GM21528 (cell line): Measurements from ENCODE around the gene RRN3.
"Not testable (repeated sequence)": the region's sequence is repeated elsewhere in the genome, so short reads cannot be mapped to it uniquely, and the experiment has no call there.

Experiments
- ATAC-seq: cut with Tn5 transposase; IDR thresholded peaks from one replicate; pipeline ENCODE4 v1.9.1; 2021; ENCODE audit warnings: mild to moderate bottlenecking, moderate library complexity; ENCODE audit not compliant: unreplicated experiment, low FRiP score

The RRN3 gene

DNA sequence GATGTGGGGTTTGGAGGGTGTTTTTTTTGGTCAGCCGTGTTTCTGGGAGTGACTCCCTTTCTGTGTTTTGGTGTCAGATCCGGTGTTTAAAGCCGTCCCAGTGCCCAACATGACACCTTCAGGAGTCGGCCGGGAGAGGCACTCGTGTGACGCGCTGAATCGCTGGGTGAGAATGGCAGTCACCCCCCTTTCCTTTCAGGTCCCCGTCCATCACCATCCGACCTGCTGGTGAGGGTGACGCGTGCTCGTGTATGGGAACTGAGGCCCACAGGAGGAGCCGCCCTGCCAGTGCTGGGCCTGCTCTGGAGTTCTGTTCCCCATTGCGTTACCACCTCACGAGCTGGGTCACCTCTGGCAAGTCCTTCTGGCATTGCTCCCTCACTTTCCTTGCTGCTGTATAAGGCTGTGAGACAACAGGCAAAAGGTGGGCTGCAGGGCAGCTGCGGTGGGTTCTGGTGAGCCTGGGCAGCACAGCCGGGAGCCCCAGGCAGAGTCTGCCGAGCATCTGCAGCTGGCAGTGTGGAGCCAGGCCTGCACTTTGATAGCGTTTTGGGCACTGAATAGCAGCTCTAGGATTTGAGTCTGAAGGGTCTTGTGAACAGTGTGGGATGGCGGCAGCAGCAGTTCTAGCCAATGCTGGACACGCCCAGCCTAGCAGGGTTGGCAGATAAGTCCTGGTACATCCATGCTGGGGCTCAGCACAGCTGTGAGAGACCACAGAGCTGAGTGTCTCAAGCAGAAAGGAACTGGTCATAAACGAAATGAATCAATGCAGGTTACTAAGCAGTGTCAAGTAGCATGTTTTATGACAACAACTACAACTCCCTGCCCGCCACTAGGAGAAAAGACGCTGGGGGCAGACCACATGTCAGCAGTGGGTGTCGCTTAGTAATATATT lies 65.0 kb downstream of the RRN3 start:
- ATAC-seq, result not testable (repeated sequence)

DNA sequence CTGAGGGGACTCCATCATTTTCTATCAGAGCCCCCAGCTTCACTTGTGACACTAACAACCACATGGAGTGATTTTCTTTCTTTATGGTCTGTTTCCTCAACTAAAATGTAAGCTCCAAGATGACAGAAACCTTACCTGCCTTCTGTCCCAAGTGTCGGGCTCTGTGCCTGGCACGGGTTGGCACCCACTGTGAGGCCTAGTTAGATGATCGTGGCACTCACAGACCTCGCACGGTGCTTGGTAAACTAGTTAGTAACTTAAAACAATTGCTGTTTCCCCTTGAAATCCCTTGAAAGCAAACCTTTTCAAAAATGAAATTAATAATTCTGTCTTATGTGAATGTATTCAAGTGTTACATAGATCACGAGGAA lies 65.7 kb downstream of the RRN3 start:
- not testable (repeated sequence) for ATAC-seq

DNA sequence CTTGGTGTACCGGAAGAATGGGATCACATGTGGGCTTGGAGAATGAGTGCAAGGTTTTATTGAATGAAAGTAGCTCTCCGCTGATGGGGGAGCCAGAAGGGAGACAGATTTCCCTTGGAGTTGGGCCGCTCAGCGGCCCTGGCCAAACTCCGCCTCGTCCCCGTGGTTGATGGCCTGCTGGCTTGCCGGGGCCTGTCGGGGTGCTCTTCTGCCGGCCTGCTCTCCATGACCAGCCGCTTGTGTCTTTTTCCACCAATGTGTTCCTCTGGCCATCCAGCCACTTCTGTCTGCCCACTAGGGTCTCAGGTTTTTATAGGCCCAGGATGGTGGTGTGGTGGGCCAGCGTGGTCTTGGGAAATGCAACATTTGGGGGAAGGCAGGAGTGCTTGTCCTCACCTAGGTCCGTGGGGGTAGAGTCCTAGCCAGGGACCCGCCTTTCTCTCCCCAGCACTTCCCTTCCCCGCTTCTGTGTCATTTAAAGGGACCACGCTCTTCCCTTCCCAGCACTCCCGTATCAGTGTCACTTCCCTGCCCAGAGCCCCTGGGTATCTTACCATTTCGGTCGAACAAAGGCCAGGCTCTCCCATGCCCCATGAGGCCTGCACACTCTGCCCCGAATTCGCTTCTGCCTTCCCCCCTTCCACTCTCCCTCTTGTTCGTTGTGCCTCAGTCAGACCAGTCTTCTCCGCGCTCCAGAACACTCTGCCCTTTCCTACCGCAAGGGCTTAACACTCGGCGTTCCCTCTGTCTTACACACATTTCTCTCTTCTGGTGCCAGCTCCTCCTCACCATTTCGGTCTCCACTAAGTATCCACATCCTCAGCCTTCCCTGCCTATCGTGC lies 66.3 kb downstream of the RRN3 start:
- ATAC-seq, result not testable (repeated sequence)

DNA sequence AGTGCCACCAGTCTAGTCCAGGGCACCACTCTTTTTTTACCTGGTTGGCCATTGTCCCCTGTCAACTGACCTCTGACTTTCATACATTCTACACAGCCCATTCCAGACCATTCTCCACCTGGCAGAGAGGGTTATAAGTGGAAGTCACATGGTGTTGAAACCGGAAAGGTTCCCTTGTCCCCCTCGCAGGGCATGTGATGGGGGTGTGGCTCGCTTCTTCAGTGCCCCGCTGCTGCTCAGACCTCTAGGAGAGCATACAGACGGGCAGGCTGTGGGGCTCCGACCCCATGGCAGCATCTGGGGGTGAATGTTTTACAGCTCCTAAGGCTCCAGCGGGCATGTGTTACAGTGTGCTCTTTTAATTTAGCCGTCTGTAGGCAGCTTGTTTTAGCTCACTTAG lies 67.0 kb downstream of the RRN3 start:
- not testable (repeated sequence) for ATAC-seq

DNA sequence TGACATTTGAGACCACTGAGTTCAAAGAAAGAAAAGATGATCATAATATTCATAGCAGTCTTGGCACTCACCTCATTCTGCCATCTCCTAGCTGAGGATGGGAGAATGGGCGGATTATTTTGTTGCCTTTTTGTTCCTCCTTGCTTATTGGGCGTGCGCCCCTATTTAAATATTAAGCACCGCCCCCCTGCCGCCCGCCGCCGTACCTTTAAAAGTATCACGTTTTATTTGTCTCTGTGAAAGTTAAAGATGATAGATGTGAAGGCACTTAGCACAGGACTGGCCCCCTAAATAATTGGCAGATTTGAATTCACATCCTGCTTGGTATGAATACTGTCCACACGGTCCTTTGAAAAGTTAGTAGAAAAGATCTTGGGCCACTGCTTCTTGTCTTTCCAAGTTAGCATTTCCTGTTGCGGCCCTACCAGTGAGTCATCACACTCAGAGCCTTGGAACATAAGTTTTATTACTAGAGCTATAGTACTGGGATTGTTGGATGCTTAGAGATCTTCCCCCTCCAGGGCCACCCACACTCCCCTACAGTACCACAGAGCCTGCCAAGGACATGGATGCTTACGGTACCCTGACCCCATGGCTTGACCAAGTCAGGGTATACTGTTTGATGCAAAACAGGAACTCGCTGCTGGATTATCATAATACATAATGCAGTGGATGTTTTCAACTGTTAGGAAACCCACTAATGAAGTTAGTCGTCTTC lies 68.7 kb downstream of the RRN3 start:
- not testable (repeated sequence) for ATAC-seq

DNA sequence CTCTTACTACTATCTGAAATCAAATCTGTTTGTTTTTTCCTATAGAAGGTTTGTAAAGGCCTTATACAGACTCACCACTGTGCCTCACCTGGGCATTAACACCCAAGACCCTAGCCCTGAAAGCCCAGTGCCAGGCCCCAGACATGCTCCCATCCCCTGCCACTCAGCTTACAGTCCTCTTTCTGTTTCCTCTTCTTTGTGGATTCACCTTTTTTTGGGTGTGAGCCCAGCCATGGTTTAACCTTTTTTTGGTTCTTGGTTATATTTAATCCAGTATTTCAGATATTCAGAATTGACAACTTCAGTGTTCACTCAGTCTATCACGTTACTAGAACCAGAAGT lies 69.2 kb downstream of the RRN3 start:
- not testable (repeated sequence) for ATAC-seq

DNA sequence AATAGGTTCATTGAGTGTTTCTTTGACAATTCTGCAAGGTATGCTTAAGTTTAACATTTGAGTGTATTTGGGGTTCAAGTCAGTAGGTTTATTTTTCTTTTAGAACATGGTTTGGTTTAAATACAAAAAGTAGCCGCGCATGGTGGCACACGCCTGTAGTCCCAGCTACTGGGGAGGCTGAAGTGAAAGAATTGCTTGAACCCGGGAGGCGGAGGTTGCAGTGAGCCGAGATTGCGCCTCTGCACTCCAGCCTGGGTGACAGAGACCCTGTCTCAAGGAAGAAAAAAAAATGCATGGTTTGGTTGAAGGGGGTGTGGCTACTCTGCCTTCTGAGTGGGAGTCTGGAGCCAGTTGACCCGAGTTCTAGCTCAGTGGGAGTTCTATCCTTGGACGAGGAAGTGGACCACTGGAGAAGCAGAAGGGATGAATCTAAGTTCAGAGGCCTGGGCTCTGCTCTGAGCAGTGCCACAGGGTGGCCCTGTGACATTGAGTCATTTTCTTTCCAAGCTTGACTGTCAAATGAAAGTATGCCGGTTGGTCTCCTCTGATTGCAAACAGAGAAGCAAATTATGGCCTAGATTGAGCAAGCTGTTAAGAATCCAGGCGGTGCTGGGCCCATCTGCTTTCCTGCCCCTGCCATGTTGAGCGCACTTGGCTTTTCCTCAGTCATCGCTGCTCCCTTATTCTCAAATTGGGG lies 70.5 kb downstream of the RRN3 start:
- not testable (repeated sequence) for ATAC-seq

DNA sequence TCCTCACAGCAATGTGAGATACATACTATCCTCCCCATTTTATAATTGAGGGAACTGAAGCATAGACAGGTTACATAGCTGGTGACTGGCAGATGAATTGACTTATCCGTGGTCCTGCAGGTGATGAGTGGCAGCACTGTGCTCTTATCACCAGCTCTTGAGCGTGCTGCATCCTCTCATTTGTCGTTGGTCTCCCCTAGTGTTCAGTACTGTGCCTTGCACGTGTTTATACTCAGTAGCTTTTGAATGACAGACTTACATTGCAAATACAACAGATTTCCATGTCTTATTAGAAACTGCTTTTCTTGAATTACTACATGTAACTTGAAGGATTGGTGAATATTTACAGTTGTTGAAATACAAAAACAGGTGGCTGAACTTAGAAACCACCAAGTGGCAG lies 71.9 kb downstream of the RRN3 start:
- ATAC-seq, result not testable (repeated sequence)

DNA sequence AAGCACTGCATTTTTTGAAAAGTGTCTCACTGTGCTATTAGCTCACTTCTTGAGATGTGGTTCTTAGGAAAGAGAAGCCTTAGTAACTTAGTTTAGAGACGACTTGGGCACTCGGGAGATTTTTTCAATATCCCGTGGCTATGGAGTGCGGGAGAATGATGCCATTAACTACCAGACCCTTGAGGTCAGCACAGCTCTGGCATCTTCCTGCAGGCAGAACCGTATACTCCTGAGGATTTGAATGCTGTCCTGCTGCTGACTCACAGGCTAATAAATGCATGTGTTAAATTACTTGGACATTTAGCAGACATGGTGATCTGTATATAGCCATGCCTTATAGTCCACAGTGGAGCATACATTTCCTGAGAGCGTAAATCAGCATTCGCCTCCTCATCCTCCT lies 72.6 kb downstream of the RRN3 start:
- ATAC-seq, result not testable (repeated sequence)

DNA sequence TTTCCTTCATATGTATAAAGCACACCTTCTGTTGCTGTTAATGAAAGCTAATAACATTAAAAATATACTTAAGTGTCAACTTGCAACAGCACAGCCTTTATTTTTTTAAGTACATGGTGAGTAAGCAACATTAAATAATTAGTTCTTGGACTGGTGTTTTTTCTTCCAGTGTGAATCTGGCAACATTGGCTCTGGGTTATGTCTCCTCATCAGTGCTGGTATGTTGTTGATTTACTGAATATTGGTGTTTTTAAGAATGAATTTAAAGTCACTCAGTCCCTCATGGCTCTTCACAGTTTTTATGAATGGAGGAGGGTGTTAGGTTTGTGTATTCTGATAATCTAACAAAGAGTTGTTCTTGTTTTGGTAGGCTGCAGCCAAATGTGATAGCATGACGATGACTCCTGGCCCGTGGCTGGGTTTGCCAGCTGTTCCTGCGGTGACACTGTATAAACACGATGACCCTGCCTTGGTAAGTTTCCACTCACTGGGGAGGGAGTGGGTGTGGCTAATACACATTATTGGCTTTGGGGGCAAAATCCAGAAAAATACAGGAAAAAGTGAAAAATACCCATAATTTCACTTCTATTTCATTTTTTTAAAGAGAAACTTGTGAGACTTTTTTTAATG lies 77.0 kb downstream of the RRN3 start:
- not testable (repeated sequence) for ATAC-seq

DNA sequence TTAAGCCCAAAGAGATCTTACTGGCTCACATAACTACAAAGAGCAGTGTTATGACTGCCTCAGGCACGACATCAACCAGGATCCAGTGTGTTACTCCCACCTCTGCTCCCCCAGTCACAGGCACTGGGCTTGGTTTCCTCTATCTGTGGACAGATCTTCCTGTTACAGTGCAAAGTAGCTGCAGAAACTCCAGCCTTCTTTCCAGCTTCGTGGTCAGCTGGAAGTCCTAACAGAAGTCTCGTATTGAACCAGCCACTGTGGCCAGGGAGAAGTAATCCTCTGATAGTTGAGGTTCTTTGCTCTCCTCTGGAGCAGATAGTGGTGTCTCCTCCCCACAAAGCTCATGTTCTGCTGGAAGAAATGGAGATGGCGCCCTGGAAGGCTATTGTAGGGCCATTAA lies 77.7 kb downstream of the RRN3 start:
- not testable (repeated sequence) for ATAC-seq

DNA sequence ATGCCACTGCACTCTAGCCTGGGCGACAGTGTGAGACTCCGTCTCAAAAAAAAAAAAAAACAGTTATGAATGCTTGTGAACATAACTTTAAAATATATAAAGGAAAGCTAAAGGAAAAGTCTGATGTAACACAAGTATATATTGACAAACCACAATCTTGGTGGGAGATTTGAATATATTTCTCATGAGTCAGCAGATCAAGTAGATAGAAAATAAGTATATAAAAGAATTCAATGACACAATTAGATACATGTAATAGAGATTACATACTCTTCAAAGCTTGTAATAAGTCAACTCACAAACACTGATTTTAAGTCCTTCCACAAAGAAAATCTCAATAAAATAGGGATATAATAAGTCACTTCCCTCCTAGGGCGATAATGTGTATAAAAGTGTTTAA lies 78.4 kb downstream of the RRN3 start:
- not testable (repeated sequence) for ATAC-seq

DNA sequence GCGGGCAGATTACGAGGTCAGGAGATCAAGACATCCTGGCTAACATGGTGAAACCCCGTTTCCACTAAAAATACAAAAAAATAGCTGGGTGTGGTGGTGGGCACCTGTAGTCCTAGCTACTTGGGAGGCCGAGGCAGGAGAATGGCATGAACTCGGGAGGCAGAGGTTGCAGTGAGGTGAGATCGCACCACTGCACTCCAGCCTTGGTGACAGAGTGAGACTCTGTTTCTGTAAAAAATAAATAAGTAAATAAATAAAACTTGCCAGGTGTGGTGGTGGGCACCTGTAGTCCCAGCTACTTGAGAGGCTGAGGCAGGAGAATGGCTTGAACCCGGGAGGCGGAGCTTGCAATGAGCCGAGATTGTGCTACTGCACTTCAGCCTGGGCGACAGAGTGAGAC lies 81.1 kb downstream of the RRN3 start:
- not testable (repeated sequence) for ATAC-seq
